Activated T-cell treated with anti-CD3 and anti-CD28 coated beads, Interleukin-2, amount 50 U/mL, for 48 hours (primary cell): Measurements from ENCODE around the gene SH3PXD2A.
A peak's percentile ranks its signal among the peaks of the same experiment; 100 is the strongest.
"Not testable (repeated sequence)": the region's sequence is repeated elsewhere in the genome, so short reads cannot be mapped to it uniquely, and the experiment has no call there.

Experiments
- DNase-seq, 2 experiments: peaks; one replicate each; pipeline ENCODE4 v3.0.0-alpha.2; 2020

SH3PXD2A gene

DNA sequence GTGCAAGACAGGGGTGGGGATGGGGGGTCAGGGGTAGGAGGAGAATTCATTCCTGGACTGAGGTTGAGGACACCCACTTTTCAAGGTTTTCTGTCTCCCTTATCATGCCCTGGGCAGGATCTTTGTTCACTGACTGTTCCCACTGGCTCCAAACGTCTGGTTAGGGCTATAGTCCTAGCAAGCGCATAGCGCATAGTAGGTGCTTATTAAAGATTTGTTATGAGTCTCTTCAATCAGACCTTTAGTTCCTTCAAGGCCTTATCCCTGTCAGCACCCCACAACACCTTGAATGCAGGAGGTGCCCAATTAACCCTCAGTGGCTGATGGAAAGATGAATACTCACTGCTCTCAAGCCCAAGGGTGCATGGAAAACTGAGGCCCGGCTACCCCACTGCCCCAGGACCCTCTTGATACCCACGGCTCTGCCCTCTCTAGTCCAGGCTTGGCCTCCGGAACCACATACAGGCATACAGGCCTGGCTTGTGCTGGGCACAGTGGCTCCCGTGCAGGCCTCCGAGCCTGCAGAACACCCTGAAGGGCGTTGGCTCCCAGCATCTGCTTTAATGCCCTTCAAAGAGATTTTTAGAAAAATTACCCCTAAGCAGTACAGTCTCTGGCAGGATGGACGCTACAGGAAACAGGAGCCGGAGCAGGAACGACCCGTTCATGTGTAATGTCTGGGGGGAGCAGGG, 177.7 kb downstream of the SH3PXD2A start:
- no peak for DNase-seq

DNA sequence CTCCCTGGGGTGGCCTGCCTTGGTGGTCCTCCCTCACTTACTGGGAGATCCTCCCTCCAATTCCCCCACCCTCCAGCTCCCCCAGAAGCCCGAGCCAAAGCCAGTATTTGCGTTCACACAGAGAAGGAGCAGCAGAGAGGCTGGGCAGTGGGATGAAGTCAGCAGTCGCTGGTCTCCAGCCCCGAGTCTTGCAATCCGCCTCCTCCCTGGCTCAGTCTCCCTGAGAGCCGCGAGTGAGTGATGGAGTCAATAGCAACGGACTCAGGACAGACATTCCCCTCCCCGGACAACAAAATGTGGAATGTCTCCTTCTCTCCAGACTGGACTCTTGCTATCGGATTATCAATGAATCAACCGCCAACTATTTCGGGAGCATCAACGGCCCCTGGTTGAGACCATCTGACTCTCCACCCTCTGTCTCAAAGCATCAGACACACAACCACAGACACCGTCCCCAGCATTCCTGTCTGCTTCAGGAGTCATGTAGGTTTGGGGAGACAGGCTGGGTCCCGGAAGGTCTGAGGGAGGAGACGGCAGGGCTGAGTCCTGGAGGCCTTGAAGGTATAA, 178.4 kb downstream of the SH3PXD2A start:
- DNase-seq, result no peak

DNA sequence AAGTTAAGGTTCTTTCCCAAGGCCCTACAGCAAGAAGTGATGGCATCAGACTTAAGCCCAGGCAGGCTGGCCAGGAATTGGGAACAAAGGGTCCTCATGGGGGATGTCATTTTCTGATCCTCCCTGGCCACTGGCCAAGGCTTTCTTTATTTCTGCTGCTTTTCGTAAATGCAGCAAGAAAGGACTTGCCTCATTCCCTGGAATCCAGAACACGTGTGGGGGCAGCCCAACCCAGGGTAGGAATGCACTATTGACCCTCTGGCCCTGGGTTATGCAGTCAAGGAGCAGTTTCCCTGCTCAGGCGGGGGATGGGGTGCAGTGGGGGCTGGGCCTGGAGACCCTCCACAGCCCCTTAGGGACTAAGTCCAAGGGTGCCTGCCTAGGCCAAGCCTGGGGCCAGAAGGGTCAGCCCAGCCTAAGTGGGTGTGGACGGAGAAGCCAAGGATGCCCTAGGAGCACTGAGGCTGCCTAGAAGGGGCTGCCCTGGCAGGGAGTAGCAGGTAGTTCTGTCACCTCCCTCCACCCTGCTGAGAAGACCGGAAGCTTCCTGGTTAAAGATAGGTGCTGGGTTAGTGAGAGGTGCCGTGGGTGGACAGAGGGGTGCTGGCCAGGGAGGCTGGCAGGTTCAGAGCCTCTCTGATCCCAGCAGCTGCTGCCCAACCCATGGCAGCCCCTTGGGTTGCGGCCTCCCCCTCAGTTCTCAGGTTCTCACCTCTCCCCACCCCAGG, 179.2 kb downstream of the SH3PXD2A start:
- DNase-seq, result no peak

DNA sequence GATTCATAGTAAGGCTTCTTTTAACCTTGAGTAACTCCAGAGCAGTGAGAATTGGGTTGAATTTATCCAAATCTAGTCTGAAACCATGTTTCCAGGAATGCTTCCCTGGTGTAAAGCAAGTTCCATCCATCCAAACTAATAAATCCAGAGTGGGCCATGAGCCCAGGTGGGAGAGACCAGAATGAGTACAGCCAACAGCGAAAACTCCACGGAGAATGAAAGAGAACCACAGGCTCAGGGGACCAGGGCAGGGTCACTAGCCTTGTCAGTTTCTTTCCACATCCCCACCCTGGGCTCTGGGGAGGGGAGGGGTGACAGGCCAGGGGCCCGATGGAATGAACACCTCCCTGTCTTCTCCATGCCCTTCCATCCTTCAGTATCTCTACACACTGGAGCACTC, 181.8 kb downstream of the SH3PXD2A start:
- DNase-seq, result no peak

- no peak for DNase-seq
Measured at GRCh38 chr10:103672345-103672744, 183.0 kb downstream of the SH3PXD2A start.

DNA sequence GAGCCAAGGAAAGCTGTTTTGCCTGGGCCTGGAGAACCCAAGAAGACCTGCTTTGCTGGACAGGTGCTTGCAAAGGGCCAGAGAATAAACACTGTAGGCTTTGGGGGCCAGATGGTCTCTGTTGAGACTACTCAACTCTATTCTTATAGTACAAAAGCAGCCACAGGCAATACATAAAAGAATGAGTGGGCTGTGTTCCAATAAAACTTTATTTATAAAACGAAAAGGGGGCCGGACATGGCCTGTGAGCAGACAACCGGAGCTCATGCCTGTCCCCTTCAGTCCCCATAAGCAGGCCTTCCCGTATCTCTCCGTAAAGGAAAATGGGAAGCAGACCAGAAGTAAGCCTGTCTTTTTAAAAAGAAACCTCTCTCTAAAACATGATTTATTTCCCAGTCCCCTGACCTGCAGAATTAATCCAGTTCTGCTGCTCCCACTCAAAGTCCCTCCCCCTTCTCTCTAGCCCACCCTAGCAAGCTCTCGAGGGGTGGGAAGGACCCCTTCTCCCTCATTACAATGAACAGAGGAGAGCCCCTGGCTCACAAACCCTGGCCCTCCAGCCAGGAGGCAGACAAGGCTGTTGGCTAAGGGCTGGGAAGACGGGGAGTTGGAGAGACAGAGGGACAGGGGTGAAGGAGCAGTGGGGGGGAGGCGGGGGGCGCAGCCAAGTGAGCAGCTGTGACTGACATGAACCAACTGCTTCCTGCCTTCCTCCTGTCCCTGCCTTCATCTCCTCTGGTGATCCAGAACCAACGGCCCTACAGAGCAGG, 184.1 kb downstream of the SH3PXD2A start:
- no peak for DNase-seq

GRCh38 chr10:103669944-103670343, 185.4 kb downstream of the SH3PXD2A start:
- no peak for DNase-seq

GRCh38 chr10:103669243-103669929, 186.0 kb downstream of the SH3PXD2A start:
- no peak for DNase-seq

- DNase-seq, result peak in 1 of 2 experiments; percentile 37
Measured at GRCh38 chr10:103668351-103669242, 186.8 kb downstream of the SH3PXD2A start.

DNA sequence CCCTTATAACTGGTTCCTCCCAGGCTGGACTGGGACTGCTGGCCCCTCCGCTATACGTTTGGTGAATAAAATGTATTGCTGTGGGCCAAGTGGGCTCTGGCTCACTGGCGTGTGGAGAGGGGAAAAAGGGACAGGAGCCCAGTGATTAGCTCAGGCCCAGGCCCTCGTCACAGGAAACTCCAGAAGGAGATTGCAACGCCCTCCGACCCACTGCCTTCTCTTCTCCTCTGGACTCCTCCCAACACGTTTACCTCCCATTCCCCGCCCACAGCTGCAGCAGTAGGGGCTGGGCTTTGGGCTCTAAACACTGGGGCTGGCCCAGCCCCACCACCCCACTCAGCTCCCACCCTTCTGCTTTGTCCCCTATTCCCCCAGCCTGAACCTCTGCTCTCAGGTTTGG, 188.0 kb downstream of the SH3PXD2A start:
- DNase-seq, result no peak

- DNase-seq, result no peak
Measured at GRCh38 chr10:103666762-103667150, 188.6 kb downstream of the SH3PXD2A start.

DNA sequence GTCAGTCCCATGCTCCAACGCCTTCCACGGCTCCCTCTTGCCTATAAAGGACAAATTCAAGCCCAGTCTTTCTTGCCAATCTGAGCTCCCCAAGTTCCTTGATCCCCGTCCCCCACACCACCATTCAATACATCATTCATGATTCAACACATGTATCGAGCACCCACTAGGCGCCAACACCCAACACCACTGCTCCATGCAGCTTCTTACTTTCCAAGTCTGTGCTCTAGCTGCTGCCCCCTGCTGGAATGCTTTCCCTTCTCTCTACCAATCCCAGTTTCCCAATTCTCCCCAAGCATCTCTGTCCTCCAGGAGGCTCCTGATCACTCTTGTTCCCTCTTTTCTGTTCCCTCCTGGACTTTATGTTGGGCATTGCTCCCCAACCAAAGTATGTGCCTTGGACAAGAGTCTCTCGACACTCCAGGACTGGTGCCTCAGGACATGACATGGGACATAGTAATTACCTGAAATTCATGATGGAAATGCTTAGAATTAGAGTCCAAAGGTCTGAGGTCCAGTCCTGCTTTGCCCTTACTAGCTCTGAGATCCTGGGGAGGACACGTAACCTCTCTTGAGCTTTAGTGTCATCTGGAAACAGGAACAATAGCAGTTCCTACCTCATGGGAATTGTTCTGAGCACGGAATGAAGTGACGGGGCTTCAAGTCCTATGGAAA, 189.2 kb downstream of the SH3PXD2A start:
- peak; percentile 36 for DNase-seq

- DNase-seq, result no peak
Measured at GRCh38 chr10:103665162-103665889, 190.1 kb downstream of the SH3PXD2A start.

DNA sequence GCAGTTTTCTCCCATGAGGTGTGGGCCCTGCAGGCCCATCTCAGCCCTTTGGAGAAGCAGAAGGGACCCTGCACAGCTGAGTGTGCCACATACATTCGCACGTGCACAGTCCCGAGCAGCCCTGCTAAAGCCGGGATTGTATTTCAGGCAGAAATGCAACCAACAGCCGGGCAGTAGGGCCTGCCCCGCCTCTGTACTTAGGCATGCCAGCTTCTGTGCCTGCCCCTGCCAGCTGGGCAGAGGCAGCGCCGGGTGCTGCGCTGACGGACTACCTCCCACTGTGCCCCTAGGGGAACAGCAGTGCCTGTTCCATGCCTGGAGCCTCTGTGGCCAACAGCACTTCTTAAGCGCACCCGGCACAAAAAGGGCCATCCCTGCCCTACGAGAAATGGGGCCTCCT, 191.6 kb downstream of the SH3PXD2A start:
- no peak for DNase-seq

DNA sequence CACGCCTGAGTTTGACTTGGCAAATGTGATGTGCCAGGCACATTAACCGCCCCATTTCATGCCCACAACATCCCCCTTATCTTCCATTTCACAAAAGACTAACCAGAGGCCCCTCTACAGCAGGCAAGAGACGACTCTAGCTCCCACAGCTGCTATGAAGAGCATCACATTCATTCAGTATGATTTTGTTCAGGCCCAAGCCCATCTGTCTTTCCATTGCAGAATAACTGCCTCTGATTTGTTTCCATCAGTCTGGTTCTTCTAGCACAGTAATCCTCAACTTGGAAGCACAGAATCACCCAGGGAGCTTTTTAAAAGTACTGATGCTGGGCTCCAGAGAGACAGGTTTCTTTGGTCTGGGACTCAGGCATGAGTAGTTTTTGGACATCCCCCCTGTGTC, 192.1 kb downstream of the SH3PXD2A start:
- no peak for DNase-seq

DNA sequence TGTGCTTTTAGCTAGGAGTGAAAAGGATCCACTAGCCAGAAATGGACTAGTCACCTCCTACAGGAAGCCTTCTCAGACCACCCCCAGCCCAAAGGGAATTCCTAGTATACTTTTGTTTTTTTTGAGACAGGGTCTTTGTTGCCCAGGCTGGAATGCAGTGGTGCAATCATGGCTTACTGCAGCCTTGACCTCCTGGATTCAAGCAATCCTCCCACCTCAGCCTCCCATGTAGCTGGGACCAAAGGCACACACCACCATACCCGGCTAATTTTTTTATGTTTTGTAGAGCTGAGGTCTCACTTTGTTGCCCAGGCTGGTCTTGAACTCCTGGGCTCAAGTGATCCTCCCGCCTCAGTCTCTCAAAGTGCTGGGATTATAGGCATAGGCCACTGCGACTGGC, 192.7 kb downstream of the SH3PXD2A start:
- not testable (repeated sequence) for DNase-seq

GRCh38 chr10:103661198-103661950, 194.0 kb downstream of the SH3PXD2A start:
- DNase-seq, result peak; percentile 50 to 52

GRCh38 chr10:103660364-103661197, 194.8 kb downstream of the SH3PXD2A start:
- peak; percentile 45 to 48 for DNase-seq
